ENCODE measurements around the gene CD38. TPM values are rescaled to one million over a fixed set of nuclear protein-coding genes. Genes with fewer than 3 reads are reported as not detected.

Gene CD38
- total RNA-seq, 2 donors from 2014 or later: 1.1 to 5.7 TPM

Other genes with a start within 250 kb of the CD38 start
- 10 to 100 TPM; 48.2 to 59.2 TPM for gene FBXL5, start 123.0 kb upstream of the CD38 start, total RNA-seq
- 10 to 100 TPM; 33.7 to 33.8 TPM for gene FAM200B, start 96.5 kb upstream of the CD38 start, total RNA-seq
- 10 to 100 TPM; 11.4 to 11.9 TPM for gene BST1, start 75.3 kb upstream of the CD38 start, total RNA-seq
- 10 to 100 TPM; 39.8 to 82.8 TPM for gene FGFBP1, start 160.4 kb downstream of the CD38 start, total RNA-seq
- gene FGFBP2, start 184.8 kb downstream of the CD38 start, total RNA-seq: under 1 TPM; 0.49 to 0.75 TPM